Islet precursor cell (in vitro differentiated cells): ENCODE data around the gene TCP11X2.
"Not testable (repeated sequence)": the region's sequence is repeated elsewhere in the genome, so short reads cannot be mapped to it uniquely, and the experiment has no call there.

Experiments used
- DNase-seq: peaks from one replicate; pipeline ENCODE4 v3.0.0-alpha.2; 2018

TCP11X2 gene

GRCh38 chrX:102471762-102472220 is at the start of gene TCP11X2:
Gene TCP11X2, minus strand, starts transcription at chrX:102471812.
- DNase-seq, result not testable (repeated sequence)

GRCh38 chrX:102517326-102517725 is 45.7 kb upstream of the TCP11X2 start:
- DNase-seq, result no peak

- peak; percentile 88 for DNase-seq
Measured at GRCh38 chrX:102515975-102516941, 44.6 kb upstream of the TCP11X2 start, which contains the start of gene TMSB15A. Gene TMSB15A, minus strand, starts transcription at chrX:102516739.

- DNase-seq, result no peak
Measured at GRCh38 chrX:102514536-102514935, 42.9 kb upstream of the TCP11X2 start.

GRCh38 chrX:102498732-102499131 is 27.1 kb upstream of the TCP11X2 start:
- DNase-seq, result no peak

- no peak for DNase-seq
Measured at GRCh38 chrX:102491766-102492165, 20.2 kb upstream of the TCP11X2 start.

- DNase-seq, result not testable (repeated sequence)
Measured at GRCh38 chrX:102478765-102479164, 7.2 kb upstream of the TCP11X2 start.

- not testable (repeated sequence) for DNase-seq
Measured at GRCh38 chrX:102470215-102470614, 1.4 kb downstream of the TCP11X2 start.

GRCh38 chrX:102458615-102459014 is 13.0 kb downstream of the TCP11X2 start:
- not testable (repeated sequence) for DNase-seq

GRCh38 chrX:102439908-102440307 is 31.7 kb downstream of the TCP11X2 start, which contains the start of gene NXF2B:
Gene NXF2B, minus strand, starts transcription at chrX:102440008. Its CDS starts 59,972 bp downstream, at chrX:102380036.
- not testable (repeated sequence) for DNase-seq

- not testable (repeated sequence) for DNase-seq
Measured at GRCh38 chrX:102414493-102414892, 57.1 kb downstream of the TCP11X2 start.
